GM21528 (cell line): ENCODE results near the gene EEFSEC.
A peak's percentile ranks its signal among the peaks of the same experiment; 100 is the strongest.

Experiments used
- ATAC-seq: cut with Tn5 transposase; IDR thresholded peaks from one replicate; pipeline ENCODE4 v1.9.1; 2021; ENCODE audit warnings: mild to moderate bottlenecking, moderate library complexity; ENCODE audit not compliant: unreplicated experiment, low FRiP score

The EEFSEC gene

DNA sequence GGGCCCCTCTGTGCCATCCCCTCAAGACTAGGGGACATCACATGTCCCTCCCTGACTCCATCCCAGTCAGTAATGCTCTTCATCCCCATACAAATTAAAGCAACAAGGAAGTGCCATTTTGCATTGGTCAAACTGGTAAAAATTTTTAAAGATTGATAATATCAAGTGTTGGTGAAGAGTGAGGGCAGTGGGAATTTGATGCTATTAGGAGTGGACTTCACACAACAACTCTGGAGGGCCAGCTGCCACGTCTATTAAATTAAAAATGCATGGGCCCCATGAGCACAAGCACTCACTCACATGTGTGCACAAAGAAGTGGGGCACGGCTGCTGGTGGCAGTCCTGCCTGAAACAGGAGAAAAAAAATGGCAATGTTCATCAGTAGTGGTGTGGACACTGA, 265.6 kb downstream of the EEFSEC start:
- ATAC-seq = no peak

DNA sequence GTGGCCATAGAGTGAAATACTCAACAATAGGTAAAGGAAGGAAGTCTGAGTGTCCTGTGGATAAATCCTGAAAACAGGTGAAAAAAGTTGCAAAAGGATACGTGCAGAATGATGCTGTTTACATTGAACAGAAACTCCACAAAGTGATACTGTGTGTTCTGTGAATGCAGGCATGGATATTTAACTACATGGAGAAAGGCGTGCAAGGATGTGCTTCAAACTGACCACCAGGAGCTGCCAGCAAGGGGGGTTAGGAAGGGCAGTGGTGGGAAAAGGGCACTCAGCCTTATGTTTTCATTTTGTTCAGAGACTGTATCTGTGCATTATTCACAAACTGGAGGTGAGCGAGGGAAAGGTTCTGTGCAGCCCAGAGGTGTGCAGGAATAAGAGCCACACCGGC, 266.0 kb downstream of the EEFSEC start:
- no peak for ATAC-seq

DNA sequence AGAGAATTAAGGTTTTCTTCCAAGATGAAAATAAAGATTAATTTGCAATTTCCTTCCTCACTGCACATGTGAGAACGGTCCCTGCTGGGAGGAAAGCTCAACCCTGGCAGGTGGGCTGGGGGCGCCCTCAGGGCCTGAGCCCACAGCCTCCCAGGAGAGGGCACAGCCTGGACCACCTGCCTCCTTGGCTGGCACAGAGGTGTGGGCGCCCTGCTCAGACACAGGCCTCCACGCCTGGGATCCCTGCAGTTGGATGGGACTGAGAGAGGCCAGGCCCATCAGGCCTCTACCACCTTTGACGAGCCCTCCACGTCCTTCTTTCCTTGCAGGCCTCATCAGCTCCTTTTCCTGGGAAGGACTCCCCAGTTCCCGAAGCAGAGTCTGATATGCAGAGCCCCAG, 267.0 kb downstream of the EEFSEC start:
- no peak for ATAC-seq

DNA sequence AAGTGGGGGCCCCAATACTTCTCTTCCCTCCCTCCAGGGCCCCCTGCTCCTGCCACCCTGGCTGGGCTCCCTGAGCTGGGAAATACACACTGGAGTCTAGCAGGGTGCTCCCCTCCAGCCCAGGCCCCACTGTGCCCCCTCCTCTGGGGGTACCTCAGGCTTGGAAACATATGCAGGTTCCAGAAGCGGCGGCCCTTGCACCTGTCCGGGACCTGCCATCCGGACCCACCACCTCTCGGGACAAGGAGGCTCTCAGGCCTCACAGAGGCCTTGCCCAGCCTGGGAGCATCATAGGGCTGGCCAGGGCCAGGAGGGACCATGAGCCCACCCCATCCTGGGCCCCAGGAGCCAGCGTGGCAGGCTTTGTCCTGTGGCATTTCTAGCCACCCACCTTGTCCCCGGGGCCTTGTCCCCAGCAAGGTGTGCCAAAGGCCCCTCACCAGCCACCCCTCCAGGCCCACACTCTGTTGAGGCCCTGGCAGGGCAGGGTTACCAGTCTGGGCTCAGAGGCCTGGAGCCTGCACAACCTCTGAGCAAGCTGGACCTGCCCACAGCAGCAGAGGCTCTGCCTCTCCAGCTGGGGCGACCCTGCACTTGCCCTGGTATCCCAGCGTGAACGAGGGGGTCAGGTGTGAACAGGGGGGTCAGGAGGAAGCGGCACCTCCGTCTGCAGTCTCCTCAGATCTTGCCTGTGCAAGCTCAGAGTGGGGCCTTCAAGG, 267.6 kb downstream of the EEFSEC start:
- no peak for ATAC-seq

DNA sequence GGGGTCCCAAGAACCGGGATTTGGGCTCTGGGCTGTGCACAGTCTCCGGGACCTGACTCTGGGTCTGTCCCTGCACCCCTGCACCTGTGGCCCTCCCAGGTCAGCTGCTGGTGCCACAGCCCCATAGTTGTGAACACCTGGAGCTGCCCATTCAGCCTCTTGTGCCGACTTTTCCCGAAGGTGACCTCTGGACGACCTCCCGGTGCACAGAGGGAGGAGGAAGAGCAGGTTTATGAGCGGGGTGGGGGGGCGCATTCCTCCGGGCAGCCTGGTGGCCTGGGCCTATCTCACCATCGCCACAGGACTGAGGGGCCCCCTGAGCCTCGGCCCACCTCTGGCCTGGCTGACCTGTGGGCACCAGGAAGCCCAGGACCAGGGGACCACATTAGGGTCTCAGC, 268.2 kb downstream of the EEFSEC start:
- ATAC-seq = no peak

DNA sequence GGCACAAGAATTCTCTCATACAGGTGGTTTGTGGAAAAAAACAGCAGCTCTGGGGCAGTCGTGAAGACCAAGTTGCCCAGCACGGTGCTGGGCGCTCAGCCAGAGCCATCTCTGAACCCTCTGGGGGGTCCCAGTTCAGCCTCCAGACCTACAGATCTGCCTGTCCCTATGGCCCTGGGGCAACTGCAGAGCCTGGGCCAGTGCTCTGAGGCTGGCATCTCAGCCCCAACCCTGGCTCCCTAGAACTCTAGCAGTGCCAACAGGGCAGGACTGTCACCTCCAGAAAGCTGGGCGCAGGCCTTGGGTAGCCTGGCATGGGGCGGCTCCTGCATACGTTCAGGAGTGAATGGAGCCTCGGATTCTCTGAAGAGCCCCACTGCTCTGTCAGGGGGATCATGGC, 268.7 kb downstream of the EEFSEC start:
- no peak for ATAC-seq

DNA sequence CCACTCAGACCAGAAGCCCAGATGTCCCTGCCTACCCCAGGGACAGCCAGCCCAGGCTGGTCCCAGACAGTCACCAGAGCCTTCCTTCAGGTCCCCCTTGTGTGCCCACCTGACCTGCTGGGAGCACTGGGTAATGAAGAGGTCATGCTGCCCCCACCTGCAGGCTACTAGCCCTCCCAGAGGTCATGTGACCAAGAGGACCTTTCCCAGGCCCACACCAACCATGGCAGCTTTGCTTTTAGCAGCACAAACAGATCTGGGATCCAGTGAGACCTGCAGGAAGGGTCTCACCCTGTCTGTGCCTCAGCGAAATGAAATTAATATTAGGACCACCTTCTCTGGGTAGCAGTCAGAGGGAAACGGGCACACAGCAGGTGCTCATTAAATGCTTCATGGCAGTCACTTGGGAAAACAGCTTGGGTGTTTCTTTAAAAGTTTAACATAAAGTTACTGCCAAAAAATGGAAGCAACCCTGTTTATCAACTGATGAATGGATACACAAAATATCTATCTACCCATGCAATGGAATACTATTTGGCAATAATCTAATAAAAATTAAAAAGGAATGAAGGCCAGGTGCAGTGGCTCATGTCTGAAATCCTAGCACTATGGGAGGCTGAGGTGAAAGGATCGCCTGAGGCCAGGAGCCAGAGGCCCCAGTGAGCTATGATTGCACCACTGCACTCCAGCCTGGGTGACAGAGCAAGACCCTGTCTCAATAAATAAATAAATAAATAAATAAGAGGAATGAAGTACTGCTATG, 269.7 kb downstream of the EEFSEC start:
- ATAC-seq = no peak

DNA sequence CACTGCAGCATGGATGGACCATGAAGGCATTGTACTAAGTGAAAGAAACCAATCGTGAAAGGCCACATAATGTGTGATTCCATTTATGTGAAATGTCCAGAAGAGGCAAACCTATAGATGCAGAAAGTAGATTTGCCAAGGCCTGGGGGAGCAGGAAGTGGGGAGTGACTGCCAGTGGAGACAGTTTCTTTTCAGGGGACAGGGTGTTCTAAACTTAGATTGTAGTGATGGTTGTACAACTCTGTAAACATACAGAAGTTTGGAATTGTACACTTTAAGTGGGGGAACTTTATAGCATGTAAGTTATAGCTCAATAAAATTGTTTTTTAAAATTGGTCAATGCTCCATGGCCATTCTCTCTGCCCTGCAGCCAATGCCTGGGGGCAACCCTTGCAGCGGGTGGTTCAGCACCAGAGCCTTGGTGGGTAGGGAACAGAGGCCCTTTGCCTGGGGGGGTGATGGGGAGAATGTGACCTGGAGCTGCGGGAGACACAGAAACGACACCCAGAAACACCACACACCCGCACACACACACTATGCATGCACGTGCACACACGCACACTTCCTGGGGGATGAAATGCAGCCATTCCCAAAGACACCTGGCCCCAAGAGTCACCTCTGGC, 270.4 kb downstream of the EEFSEC start:
- ATAC-seq = no peak

DNA sequence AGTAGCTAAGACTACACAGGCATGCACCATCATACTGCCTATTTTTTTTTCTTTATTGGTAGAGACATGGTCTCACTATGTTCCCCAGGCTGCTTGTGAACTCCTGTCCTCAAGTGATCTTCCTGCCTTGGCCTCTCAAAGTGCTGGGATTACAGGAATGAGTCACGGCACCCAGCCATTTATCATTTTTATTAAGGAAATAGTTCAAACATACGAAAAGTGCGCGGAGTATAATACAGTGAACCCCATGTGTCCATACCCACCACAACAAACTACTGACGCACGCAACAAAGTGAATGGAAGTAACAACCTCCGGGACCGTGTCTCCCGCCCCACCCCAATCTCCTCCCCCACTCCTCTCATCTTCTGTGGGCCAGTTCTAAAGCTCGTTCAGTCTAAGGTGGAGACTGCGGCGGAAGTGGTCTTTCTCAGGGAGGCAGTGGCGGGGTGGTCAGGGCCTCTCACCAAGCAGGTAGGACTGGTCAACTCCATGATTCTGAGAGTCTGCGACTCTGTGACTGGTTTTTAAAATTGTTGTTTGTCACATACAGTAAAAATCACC, 271.3 kb downstream of the EEFSEC start:
- no peak for ATAC-seq

DNA sequence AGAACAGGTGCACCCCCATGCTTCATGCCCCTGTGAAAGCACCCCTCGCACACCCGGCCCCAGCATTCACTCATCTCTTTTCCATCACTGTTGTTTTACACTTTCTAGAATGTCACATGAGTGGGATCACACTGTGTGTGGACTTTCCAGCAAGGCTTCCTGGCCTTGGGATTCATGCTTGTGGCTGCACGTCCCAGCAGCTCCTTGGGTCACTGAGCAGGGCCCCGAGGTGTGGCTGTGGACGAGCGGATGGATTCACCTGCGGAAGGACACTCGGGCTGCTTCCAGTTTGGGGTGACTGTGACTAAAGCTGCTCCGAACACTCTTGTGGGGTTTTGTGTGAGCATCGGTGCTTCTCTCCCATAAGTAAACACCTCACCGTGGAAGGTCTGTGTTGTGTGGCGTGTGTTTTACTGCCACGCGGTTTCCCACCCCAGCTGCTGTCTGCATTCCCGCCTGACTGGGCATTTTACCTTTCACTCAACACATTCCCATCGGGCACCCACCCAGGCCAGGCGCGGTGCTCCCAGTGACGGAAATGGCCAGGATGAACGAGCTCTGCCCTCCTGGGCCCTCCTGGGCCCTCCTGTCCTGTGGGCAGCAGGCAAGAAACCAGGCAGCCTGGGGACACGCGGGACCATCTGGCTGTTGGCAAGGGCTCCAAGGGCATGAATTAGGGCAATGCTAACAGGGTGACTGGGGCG, 272.0 kb downstream of the EEFSEC start:
- no peak for ATAC-seq

DNA sequence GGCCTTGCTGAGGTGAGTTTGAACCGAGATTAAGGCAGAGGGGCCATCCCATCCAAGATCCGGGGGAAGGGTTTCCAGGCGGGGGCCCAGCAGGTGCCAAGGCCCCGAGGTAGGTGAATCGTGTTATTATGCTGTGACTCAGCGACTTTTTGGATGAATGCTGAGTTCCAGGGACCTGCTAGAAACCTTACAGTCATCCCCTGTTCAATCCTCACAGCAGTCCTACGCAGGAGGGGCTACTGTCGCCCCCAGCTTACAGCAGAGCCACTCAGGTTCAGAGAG, 272.5 kb downstream of the EEFSEC start:
- ATAC-seq = no peak

DNA sequence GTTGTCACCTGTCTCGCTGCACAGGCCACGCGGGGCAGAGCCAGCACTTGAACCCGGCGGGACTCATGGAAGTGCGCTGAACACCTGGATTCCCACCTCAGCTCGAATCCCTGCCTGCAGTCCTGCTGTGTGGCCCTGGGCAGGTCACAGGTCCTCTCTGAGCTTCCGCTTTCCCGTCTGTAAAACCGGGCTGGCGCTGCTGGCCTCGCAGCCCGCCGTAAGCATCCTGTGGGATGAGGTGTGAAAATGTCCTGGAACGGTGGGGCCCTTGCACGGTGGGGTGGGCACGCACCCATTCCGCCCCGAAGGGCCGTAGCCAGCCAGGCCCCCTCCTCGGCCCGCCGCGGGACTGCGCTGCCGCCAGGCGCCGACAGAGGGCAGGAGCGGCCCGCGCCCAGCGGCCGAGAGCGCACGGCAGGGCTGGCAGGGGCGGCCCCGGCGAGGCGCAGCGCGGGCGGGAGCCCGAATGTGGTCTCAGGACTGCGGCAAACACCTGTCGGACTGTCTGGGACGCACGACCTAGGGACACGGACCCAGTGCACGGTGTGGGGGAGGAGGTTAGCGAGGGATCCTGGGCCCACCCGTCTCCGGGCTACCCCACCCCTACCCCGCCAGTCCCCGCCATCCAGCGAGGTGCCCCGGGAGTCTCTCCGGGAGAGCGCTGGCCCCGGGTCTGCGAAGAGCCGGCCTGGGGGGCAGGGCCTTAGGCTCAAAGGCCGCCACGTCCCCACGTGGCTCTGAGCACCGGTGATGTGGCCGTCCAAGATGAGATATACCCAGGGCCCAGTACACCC, 273.0 kb downstream of the EEFSEC start:
- peak; percentile 71 for ATAC-seq

DNA sequence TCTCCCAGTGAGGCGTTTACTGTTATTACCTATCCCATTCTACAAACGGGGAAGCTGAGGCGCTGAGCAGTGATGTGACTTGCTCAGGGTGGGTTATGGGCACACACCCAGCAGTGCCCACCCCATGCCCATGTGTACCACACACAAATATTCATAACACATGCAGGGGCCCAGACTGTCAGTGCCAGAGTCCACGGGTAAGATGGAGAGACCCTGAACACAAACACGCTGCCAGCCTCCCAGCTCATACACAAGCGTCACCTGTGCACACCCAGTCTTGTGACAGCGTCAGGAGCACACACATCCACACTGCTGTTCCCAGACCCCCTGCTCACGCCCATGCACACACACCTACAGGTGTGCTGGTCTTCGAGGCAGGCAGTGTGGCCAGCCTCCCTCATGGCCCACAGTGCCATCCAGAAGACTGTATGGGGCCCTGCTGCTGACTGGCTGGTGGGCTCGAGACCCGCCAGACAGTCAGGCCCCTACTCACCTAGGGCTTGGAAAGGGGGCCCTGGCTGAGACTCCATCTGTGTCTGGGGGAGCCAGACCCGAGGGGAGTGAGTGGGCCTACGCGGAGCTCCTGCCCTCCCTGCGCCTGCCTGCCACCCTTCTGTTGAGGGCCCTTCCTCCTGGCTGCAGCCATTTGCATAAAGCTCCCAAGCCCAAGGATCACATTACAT, 274.0 kb downstream of the EEFSEC start:
- no peak for ATAC-seq

DNA sequence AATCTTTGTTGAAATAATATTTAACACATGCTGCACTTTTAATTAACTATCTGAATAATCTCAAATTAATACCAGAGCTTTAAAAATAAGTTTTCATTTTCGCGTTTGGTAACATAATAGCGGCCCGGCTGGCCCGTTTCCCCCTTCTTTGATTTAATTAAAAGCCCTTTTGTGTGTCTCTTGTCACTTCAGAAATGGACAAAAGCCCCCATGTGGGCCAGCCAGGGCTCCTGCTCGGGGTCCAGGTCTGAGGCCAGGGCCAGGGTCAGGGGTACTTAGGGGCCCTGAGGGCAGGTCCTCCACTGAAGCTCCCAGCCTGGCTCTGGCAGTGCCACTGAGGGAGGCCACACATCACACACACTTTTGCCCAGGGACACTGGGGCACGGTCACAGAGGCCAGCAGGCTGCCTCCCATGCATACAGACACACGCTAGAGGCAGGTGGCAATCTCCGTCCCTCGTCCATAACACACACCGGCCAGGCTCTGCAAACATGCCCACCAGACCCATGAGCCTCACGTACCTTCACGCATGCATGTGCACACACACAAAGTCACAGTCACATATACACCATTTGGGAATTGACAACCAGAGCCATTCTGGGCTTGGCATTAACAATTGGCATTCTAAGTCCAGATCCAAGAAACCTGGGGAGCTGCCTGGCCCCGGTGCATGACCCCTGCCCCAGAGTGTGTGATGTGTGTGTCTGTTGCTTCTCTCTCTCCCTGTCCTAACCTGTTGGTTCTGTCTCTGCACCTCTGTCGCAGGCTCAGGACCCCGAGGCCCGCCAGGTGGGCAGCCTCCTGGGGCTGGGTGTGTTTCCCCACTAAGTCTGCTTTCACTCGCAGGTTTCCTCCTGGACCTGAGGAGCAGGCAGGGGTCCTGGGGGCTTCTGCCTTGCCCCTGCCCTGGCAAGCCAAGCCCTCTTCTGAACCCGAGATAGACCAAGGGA, 274.9 kb downstream of the EEFSEC start:
- no peak for ATAC-seq

DNA sequence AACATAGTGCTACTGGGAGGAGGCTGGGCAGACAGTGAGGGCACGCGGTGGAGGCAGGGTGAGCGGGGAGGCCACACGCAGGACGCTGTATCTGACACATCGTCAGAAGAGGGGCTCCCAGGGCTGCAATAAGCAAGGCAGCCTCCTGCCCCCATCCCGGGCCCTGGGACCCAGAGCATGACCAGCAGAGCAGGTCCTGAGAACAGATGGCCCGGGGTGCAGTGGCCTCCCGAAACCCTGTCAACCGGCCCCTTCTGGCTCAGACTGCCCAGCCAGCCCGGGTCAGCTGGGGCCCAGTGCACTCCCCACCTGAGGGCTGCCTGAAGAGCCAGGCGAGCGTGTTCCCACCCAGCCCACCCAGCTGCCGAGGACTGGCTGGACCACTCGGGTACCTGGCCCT, 276.0 kb downstream of the EEFSEC start:
- no peak for ATAC-seq

DNA sequence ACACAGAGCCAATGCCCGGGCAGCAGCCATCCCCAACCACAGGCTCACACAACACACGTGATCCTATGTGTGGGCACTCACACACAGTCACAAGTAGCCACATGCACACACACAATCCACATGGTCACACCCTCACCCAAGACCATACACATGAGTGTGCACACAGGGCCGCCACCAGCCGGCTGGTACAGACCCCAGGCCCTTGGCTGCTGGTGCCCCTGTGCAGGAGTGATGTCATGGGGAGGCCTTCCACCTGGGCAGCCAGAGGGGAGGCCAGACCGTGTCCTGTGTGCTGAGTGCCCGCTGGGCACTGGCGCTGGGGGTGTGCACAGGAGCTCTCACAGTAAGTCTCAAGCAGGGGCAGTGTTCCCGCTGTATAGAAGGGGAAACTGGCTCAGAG, 276.5 kb downstream of the EEFSEC start:
- ATAC-seq = no peak

DNA sequence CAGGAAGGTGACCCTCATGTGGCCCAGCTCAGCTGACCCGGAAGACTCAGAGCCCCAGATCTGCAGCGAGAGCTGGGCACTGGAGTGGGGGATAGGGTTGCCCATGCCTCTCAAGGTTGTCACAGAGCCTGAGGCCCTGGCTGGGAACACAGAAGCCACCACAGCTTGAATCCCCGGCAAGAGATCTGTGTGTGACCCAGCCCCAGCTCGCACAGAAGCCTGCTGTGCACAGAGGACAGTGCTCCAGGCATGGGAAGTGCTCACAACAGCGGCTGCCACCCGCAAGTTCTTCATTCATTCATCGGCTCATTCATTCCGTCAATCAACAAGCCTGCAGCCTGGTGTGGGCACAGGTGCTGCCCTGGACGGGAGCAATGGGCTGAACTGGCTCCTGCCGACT, 277.0 kb downstream of the EEFSEC start:
- ATAC-seq = no peak

DNA sequence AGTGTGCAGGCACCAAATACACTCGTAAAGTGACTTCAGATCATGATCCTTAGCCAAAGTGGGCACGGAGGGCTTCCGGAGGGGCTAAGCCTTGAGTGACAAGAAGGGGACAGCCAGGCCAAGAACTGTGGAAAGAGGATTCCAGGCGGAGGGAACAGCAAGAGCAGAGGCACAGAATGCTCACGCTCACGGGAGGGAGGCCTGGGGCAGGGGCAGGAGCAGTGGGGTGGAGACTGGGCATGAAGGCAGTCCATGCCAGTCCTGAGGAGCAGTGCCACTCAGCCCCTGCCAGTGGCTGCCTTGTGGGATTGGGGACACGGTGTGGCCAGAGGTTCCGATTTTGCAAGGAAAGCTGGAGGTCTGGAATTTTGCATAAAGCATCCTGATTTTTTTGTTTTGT, 277.4 kb downstream of the EEFSEC start:
- no peak for ATAC-seq
